Muscle of leg (tissue), 11 donors: ENCODE measurements around the gene APOB. TPM values are rescaled to one million over a fixed set of nuclear protein-coding genes. Genes with fewer than 3 reads are reported as not detected.

Source experiments
- DNase-seq: peaks from one replicate; pipeline ENCODE4 v3.0.0; 2013
- H3K27ac ChIP-seq: one replicate; pipeline ENCODE4 v1.5.1; 2013; ENCODE audit warnings: mild to moderate bottlenecking, low read length, control low read depth
- H3K27me3 ChIP-seq: one replicate; pipeline ENCODE4 v1.6.1; 2013; ENCODE audit warnings: low read length; ENCODE audit not compliant: control insufficient read depth, insufficient read depth
- H3K36me3 ChIP-seq: one replicate; pipeline ENCODE4 v1.6.1; 2013; ENCODE audit warnings: low read length; ENCODE audit not compliant: control insufficient read depth, insufficient read depth
- H3K4me1 ChIP-seq: one replicate; pipeline ENCODE4 v1.6.1; 2013; ENCODE audit warnings: low read length; ENCODE audit not compliant: control insufficient read depth, insufficient read depth
- H3K4me3 ChIP-seq: one replicate; pipeline ENCODE4 v1.5.1; 2013; ENCODE audit warnings: low read length, control low read depth
- H3K9me3 ChIP-seq: replicated peaks from 2 replicates; pipeline ENCODE4 v1.6.1; 2013; ENCODE audit warnings: low read depth, low read length; ENCODE audit not compliant: control insufficient read depth
- WGBS: methylation state at CpG from one replicate; pipeline ENCODE4 v1.1.5; 2013; ENCODE audit warnings: missing lambda C conversion rate; ENCODE audit not compliant: insufficient coverage; 5-methylcytosine and 5-hydroxymethylcytosine counted together
- polyA plus RNA-seq, 8 donors: library from polyadenylated mRNA; unstranded; fragments of 120-200 nt; gene quantifications; one replicate each; pipeline versions ENCODE4 v1.2.1 to v1.2.3, GENCODE V29; 2013; ENCODE audit warnings: inconsistent platforms in 1 of 8, low replicate concordance in 1 of 8; ENCODE audit not compliant: insufficient read length in 8 of 8, insufficient read depth in 1 of 8
- total RNA-seq: library from RNA; stranded (reverse); fragments of 120-200 nt; gene quantifications from one replicate; pipeline ENCODE4 v1.2.4, GENCODE V29; 2013

APOB gene
- total and polyA plus RNA-seq, 9 donors, result 0.05 to 51.3 (median 0.33) TPM

GRCh38 chr2:21009662-21010225 is 34.1 kb downstream of the APOB start:
- no CpG with 5 or more reads among the region's 2 CpGs for WGBS
- no peak for DNase-seq
- Histone ChIP-seq H3K27me3 (no peaks in the 10 kb centered on the region), H3K36me3 (no peaks in the 10 kb centered on the region), H3K4me1 (no peaks in the 10 kb centered on the region), H3K4me3 (no peak overlapping the region), H3K9me3 (no peaks in the 10 kb centered on the region), H3K27ac (no peak overlapping the region)

DNA sequence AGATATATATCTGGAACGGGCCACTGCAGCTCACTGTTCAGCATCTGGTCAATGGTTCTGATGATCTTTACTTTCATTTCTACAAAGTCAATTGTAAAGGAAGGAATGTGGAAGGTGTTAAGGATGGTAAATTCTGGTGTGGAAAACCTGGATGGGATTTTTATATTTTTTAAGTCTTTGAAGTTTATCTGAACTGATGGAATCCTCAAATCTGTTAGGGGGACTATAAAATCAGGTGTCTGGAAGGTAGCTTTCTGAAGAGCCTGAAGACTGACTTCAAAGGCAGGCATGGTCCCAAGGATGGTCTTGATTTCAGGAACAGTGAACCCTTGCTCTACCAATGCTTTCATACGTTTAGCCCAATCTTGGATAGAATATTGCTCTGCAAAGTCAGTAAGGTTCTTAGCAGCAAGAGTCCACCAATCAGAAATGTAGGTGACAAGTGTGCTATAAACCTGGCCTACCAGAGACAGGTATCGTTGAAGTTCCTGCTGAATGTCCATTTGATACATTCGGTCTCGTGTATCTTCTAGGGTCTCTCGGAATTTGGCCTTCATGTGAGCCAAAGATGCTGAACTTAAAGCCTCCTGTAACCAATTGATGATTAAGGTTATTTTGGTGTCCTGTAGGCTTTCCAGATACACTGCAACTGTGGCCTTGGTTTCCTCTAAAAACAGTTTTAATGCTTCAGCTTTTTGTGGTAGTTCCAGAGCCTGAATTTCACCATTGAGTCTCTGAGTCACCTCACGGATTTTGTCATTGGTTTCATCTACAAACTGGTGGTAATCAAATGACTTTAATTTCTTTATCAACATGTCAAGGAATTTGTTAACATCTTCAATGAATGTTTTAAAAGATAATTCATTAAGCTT is 34.8 kb downstream of the APOB start:
- DNase-seq, result no peak
- 91% methylated on average over 5 of the region's 7 CpGs for WGBS
- H3K4me3 ChIP-seq, result no peak overlapping the region
- no peak overlapping the region for H3K27ac ChIP-seq
- no peaks in the 10 kb centered on the region for H3K27me3 ChIP-seq
- H3K4me1 ChIP-seq, result no peaks in the 10 kb centered on the region
- no peaks in the 10 kb centered on the region for H3K36me3 ChIP-seq
- no peaks in the 10 kb centered on the region for H3K9me3 ChIP-seq

DNA sequence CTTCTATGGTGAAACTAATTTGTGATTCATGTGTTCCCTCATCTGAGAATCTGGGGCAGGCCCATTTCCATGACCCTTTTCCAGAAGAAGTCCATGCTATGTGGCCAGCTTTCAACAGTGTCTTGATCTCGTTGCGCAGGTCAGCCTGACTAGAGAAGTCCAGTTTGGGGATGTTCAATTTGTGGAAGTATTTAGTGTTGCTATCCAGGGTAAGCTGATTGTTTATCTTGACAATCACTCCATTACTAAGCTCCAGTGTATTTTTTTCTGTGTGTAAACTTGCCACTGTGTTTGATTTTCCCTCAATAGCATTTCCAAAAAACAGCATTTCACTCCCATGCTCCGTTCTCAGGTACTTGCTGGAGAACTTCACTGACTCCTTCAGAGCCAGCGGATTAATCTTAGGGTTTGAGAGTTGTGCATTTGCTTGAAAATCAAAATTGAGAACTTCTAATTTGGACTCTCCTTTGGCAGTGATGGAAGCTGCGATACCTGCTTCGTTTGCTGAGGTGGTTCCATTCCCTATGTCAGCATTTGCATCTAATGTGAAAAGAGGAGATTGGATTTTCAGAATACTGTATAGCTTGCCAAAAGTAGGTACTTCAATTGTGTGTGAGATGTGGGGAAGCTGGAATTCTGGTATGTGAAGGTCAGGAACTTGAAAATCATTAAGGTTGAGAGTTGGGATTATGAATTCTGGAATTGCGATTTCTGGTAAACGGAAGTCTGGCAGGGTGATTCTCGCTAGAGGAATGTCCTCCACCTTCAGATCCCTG is 35.7 kb downstream of the APOB start:
- Histone ChIP-seq H3K4me1 (no peaks in the 10 kb centered on the region), H3K9me3 (no peaks in the 10 kb centered on the region), H3K27ac (no peak overlapping the region), H3K36me3 (no peaks in the 10 kb centered on the region), H3K27me3 (no peaks in the 10 kb centered on the region), H3K4me3 (no peak overlapping the region)
- no peak for DNase-seq
- WGBS, result 89% methylated on average over 6 of the region's 9 CpGs

- 78% methylated on average over 1 of the region's 8 CpGs for WGBS
Observed at GRCh38 chr2:21007129-21008013, 36.5 kb downstream of the APOB start.

DNA sequence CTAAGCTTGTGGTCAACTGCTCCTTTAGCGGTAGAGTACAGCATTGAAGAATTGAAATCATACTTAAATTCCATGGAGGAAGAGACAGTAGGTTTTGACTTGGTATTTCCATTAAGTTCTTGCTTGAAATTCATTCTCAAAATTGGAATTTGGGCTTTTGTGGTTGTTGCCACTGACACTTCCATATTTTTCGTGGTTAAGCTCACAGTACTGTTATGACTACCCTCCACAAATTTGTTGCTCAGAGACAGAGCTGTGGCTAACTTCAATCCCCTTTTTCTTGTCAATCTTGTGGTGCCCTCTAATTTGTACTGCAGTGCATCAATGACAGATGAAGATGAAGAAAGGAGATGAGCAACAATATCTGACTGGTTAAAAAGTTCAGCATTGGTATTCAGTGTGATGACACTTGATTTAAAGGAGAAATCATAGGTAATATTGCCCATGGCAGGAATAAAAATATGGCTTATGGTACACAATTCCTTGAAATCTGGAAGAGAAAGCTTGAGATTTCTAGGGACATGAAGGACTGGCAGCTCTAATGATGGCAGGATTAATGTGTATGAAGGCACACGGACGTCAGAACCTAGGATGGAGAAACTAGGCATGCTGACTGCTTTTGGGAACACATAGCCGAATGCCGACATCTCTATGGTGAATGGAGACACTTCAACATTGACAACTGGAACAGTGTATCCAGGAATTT is 37.3 kb downstream of the APOB start:
- no peaks in the 10 kb centered on the region for H3K36me3 ChIP-seq
- H3K9me3 ChIP-seq, result no peaks in the 10 kb centered on the region
- no peaks in the 10 kb centered on the region for H3K4me1 ChIP-seq
- H3K27ac ChIP-seq, result no peak overlapping the region
- H3K27me3 ChIP-seq, result peaks cover 2% of the 10 kb centered on the region
- 84% methylated on average over 4 of the region's 6 CpGs for WGBS
- DNase-seq, result no peak
- no peak overlapping the region for H3K4me3 ChIP-seq

More at GRCh38 chr2:21007129-21008013, 36.5 kb downstream of the APOB start:
- H3K9me3 ChIP-seq, result no peaks in the 10 kb centered on the region
- H3K36me3 ChIP-seq, result no peaks in the 10 kb centered on the region
- DNase-seq, result no peak
- H3K4me3 ChIP-seq, result no peak overlapping the region
- no peak overlapping the region for H3K27ac ChIP-seq
- H3K4me1 ChIP-seq, result no peaks in the 10 kb centered on the region
- H3K27me3 ChIP-seq, result peaks cover 2% of the 10 kb centered on the region

DNA sequence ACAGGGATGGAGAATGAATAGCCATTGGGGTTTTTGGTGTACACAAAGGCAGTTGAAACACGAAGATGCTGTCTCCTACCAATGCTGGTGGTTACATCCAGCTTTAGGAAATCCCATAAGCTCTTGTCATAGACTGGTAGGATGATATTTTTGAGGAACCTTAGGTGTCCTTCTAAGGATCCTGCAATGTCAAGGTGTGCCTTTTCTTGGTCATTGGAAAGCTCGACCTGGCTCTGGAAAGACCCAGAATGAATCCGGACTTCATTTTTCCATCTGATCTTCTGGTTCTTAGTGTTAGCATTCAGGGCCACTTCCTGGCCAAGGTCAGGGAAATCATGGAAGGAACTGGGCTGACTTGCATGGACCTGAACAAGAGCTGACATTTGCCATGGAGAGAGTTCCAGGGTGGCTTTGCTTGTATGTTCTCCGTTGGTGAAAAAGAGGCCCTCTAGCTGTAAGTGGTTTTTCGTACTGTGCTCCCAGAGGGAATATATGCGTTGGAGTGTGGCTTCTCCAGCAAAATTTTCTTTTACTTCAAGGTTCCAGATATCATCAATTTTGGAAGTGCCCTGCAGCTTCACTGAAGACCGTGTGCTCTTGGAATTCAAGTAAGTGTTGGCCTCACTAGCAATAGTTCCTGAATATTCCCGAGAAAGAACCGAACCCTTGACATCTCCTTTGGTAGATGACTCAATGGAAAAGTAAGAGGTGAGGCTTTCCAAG is 38.0 kb downstream of the APOB start:
- no peaks in the 10 kb centered on the region for H3K36me3 ChIP-seq
- H3K27ac ChIP-seq, result no peak overlapping the region
- H3K27me3 ChIP-seq, result peaks cover 2% of the 10 kb centered on the region
- no peak for DNase-seq
- no peaks in the 10 kb centered on the region for H3K9me3 ChIP-seq
- no peak overlapping the region for H3K4me3 ChIP-seq
- 87% methylated on average over 4 of the region's 9 CpGs for WGBS
- H3K4me1 ChIP-seq, result no peaks in the 10 kb centered on the region

- Histone ChIP-seq H3K9me3 (no peaks in the 10 kb centered on the region), H3K4me3 (no peak overlapping the region), H3K36me3 (no peaks in the 10 kb centered on the region), H3K27ac (no peak overlapping the region), H3K27me3 (peaks cover 2% of the 10 kb centered on the region), H3K4me1 (no peaks in the 10 kb centered on the region)
- 94% methylated on average over 6 of the region's 9 CpGs for whole genome bisulfite sequencing
- no peak for DNase-seq
Observed at GRCh38 chr2:21005111-21005699, 38.7 kb downstream of the APOB start.

- Histone ChIP-seq H3K4me1 (no peaks in the 10 kb centered on the region), H3K36me3 (no peaks in the 10 kb centered on the region), H3K27me3 (peaks cover 2% of the 10 kb centered on the region), H3K9me3 (no peaks in the 10 kb centered on the region), H3K27ac (no peak overlapping the region), H3K4me3 (no peak overlapping the region)
- 88% methylated on average over 3 of the region's 10 CpGs for WGBS
- no peak for DNase-seq
Observed at GRCh38 chr2:21004181-21004572, 39.7 kb downstream of the APOB start.
